SK-N-SH treated with all-trans-retinoic acid at 6 μM for 48 hours (cell line): ENCODE data around the gene ACSM3.

Experiments used
- ARNTL ChIP-seq: fragments of 450-650 bp; formaldehyde crosslinking; IDR thresholded peaks from 2 replicates; pipeline ENCODE4 v1.5.0; 2020; ENCODE audit warnings: low read depth, mild to moderate bottlenecking, moderate library complexity, borderline replicate concordance
- BACH2 ChIP-seq: fragments of 250-450 bp; sonication (Bioruptor Pico); IDR thresholded peaks from 2 replicates; pipeline ENCODE4 v1.9.0; 2021; ENCODE audit warnings: mild to moderate bottlenecking, borderline replicate concordance
- PPARA ChIP-seq: fragments of 250-450 bp; sonication (Bioruptor Pico); IDR thresholded peaks from 2 replicates; pipeline ENCODE4 v1.5.0; 2020; ENCODE audit warnings: mild to moderate bottlenecking, borderline replicate concordance
- RARB ChIP-seq: fragments of 250-450 bp; sonication (Bioruptor Pico); IDR thresholded peaks from 2 replicates; pipeline ENCODE4 v1.8.0; 2021; ENCODE audit warnings: mild to moderate bottlenecking, moderate library complexity
- TOX ChIP-seq: fragments of 250-450 bp; sonication (Bioruptor Pico); IDR thresholded peaks from 2 replicates; pipeline ENCODE4 v1.8.0; 2021; ENCODE audit warnings: mild to moderate bottlenecking, moderate library complexity, borderline replicate concordance
- ZFP3 ChIP-seq: fragments of 250-450 bp; sonication (Bioruptor Pico); IDR thresholded peaks from 2 replicates; pipeline ENCODE4 v1.5.0; 2020; ENCODE audit warnings: mild to moderate bottlenecking, moderate library complexity
- ZFP30 ChIP-seq: fragments of 450-650 bp; formaldehyde crosslinking; IDR thresholded peaks from 2 replicates; pipeline ENCODE4 v1.5.0; 2022; ENCODE audit warnings: mild to moderate bottlenecking, moderate library complexity
- ZNF565 ChIP-seq: fragments of 450-650 bp; formaldehyde crosslinking; conservative IDR thresholded peaks from 2 replicates; pipeline ENCODE4 v1.5.0; 2020; ENCODE audit warnings: low read depth, mild to moderate bottlenecking, moderate library complexity
- ZNF70 ChIP-seq: fragments of 450-650 bp; formaldehyde crosslinking; IDR thresholded peaks from 2 replicates; pipeline ENCODE4 v1.5.0; 2020; ENCODE audit warnings: mild to moderate bottlenecking, moderate library complexity
- TF ChIP-seq, protein P1 (sequence below): fragments of 250-450 bp; sonication (Bioruptor Pico); IDR thresholded peaks from 2 replicates; pipeline ENCODE4 v1.8.0; 2020; ENCODE audit warnings: mild to moderate bottlenecking, moderate library complexity, borderline replicate concordance
- TF ChIP-seq, protein P2 (sequence below): fragments of 250-450 bp; sonication (Bioruptor Pico); IDR thresholded peaks from 2 replicates; pipeline ENCODE4 v1.5.0; 2020; ENCODE audit warnings: mild to moderate bottlenecking, moderate library complexity
- TF ChIP-seq, protein P3 (sequence below): fragments of 250-450 bp; sonication (Bioruptor Pico); IDR thresholded peaks from 2 replicates; pipeline ENCODE4 v1.5.1; 2020; ENCODE audit warnings: low read depth, mild to moderate bottlenecking, moderate library complexity

DNA sequence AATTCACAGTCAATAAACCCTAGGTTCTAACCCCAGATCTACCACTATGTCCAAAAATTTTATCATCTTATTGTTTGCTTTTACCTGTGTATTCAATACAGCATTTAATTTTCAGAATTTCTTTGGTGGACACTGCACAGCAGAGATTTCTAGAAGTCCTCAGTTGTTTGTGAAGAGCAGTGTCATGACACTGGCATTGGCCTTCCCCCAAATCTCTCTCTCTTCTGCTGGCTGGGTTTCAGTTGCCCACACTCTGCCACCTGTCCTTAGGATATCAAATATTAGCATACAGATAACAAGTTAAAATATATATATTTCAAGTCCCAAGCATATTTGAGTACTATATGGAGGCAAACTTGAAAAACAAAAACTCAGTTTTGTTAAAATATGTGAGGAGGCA is 20.2 kb upstream of the ACSM3 start:
- no peak for TF ChIP-seq ZFP30 (CRISPR knock-in tag)
- TF ChIP-seq PPARA (CRISPR knock-in tag) = no peak
- TF ChIP-seq ZNF70 (CRISPR knock-in tag) = no peak
- TF ChIP-seq RARB (CRISPR knock-in tag) = no peak
- TF ChIP-seq, protein P1, sequence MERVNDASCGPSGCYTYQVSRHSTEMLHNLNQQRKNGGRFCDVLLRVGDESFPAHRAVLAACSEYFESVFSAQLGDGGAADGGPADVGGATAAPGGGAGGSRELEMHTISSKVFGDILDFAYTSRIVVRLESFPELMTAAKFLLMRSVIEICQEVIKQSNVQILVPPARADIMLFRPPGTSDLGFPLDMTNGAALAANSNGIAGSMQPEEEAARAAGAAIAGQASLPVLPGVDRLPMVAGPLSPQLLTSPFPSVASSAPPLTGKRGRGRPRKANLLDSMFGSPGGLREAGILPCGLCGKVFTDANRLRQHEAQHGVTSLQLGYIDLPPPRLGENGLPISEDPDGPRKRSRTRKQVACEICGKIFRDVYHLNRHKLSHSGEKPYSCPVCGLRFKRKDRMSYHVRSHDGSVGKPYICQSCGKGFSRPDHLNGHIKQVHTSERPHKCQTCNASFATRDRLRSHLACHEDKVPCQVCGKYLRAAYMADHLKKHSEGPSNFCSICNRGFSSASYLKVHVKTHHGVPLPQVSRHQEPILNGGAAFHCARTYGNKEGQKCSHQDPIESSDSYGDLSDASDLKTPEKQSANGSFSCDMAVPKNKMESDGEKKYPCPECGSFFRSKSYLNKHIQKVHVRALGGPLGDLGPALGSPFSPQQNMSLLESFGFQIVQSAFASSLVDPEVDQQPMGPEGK (CRISPR knock-in tag) = no peak
- TF ChIP-seq BACH2 (CRISPR knock-in tag) = no peak
- TF ChIP-seq, protein P2, sequence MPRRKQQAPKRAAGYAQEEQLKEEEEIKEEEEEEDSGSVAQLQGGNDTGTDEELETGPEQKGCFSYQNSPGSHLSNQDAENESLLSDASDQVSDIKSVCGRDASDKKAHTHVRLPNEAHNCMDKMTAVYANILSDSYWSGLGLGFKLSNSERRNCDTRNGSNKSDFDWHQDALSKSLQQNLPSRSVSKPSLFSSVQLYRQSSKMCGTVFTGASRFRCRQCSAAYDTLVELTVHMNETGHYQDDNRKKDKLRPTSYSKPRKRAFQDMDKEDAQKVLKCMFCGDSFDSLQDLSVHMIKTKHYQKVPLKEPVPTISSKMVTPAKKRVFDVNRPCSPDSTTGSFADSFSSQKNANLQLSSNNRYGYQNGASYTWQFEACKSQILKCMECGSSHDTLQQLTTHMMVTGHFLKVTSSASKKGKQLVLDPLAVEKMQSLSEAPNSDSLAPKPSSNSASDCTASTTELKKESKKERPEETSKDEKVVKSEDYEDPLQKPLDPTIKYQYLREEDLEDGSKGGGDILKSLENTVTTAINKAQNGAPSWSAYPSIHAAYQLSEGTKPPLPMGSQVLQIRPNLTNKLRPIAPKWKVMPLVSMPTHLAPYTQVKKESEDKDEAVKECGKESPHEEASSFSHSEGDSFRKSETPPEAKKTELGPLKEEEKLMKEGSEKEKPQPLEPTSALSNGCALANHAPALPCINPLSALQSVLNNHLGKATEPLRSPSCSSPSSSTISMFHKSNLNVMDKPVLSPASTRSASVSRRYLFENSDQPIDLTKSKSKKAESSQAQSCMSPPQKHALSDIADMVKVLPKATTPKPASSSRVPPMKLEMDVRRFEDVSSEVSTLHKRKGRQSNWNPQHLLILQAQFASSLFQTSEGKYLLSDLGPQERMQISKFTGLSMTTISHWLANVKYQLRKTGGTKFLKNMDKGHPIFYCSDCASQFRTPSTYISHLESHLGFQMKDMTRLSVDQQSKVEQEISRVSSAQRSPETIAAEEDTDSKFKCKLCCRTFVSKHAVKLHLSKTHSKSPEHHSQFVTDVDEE = no peak
- no peak for TF ChIP-seq ZFP3
- no peak for TF ChIP-seq ARNTL (CRISPR knock-in tag)
- no peak for TF ChIP-seq TOX (CRISPR knock-in tag)
- TF ChIP-seq, protein P3, sequence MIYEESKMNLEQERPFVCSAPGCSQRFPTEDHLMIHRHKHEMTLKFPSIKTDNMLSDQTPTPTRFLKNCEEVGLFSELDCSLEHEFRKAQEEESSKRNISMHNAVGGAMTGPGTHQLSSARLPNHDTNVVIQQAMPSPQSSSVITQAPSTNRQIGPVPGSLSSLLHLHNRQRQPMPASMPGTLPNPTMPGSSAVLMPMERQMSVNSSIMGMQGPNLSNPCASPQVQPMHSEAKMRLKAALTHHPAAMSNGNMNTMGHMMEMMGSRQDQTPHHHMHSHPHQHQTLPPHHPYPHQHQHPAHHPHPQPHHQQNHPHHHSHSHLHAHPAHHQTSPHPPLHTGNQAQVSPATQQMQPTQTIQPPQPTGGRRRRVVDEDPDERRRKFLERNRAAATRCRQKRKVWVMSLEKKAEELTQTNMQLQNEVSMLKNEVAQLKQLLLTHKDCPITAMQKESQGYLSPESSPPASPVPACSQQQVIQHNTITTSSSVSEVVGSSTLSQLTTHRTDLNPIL (CRISPR knock-in tag) = no peak
- no peak for TF ChIP-seq ZNF565 (CRISPR knock-in tag)
